ENCODE results near the gene CDK19. TPM values are rescaled to one million over a fixed set of nuclear protein-coding genes. Genes with fewer than 3 reads are reported as not detected.

Gene CDK19
- total RNA-seq, 3 donors from 2014 or later (not counting 1 experiment from before 2014, with no cell fraction given): 21.2 to 30.8 (median 25.9) TPM

DNA sequence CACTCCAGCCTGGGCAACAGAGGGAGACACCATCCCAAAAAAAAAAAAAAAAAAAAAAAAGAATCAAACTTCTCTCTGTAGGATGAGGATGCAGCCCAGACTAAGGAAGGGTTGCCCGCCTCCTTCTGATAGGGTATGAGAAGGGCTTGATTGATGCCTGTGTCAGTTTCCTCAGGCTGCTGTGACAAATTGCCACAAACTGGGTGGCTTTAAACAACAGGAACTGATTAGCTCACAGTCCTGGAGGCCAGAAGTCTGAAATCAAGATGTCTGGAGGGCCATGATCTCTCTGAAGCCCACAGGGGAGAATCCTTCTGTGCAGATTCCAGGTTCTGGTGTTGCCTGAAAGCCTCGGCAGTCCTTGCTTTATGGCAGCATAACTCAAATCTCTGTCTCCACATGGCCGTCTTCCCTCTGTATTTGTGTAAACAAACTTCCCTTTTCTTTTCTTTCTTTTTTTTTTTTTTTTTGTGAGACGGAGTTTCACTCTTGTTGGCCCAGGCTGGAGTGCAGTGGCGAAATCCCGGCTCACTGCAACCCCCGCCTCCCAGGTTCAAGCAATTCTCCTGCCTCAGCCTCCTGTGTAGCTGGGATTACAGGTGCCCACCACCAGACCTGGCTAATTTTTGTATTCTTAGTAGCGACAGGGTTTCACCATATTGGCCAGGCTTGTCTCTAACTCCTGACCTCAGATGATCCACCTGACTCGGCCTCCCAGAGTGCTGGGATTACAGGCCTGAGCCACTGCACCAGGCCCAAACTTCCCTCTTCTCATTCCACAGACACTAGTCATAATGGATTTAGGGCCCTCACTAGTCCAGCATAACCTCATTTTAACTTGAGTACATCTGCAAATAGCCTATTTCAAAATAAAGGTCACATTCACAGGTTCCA, 11.2 kb upstream of the CDK19 start:
- Histone ChIP-seq H3K4me3 (ENCODE audit: low read length) (no peak overlapping the region), H3K9me3 (ENCODE audit: control insufficient read depth, insufficient read depth, low read length) (no peaks in the 10 kb centered on the region), H3K36me3 (ENCODE audit: control insufficient read depth, insufficient read depth, low read length) (no peaks in the 10 kb centered on the region), H3K27ac (ENCODE audit: low read length) (peak overlapping the region; percentile 43), H3K27me3 (ENCODE audit: control insufficient read depth, insufficient read depth, low read length) (no peaks in the 10 kb centered on the region), H3K4me1 (ENCODE audit: control insufficient read depth, insufficient read depth, low read length) (no peaks in the 10 kb centered on the region)
- intact Hi-C loops (cut with micrococcal nuclease): no loop called here
- H3K4me3 Mint-ChIP-seq: no peak overlapping the region
- no peak overlapping the region for H3K27ac Mint-ChIP-seq
- TF ChIP-seq, protein P1, sequence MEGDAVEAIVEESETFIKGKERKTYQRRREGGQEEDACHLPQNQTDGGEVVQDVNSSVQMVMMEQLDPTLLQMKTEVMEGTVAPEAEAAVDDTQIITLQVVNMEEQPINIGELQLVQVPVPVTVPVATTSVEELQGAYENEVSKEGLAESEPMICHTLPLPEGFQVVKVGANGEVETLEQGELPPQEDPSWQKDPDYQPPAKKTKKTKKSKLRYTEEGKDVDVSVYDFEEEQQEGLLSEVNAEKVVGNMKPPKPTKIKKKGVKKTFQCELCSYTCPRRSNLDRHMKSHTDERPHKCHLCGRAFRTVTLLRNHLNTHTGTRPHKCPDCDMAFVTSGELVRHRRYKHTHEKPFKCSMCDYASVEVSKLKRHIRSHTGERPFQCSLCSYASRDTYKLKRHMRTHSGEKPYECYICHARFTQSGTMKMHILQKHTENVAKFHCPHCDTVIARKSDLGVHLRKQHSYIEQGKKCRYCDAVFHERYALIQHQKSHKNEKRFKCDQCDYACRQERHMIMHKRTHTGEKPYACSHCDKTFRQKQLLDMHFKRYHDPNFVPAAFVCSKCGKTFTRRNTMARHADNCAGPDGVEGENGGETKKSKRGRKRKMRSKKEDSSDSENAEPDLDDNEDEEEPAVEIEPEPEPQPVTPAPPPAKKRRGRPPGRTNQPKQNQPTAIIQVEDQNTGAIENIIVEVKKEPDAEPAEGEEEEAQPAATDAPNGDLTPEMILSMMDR (IDR thresholded peaks at IDR 0.05): no peak
- no peaks in the 10 kb centered on the region for H3K9me3 Mint-ChIP-seq
- no peaks in the 10 kb centered on the region for H3K4me1 Mint-ChIP-seq
- 66% methylated on average over 9 of the region's 9 CpGs for WGBS (ENCODE audit: insufficient coverage)
- DNase-seq (no peak), ATAC-seq (no peak)
- H3K27me3 Mint-ChIP-seq (ENCODE audit: low read depth in 2 of 2): peaks cover 0 to 3% of the 10 kb centered on the region in 2 donors
- H3K36me3 Mint-ChIP-seq: no peaks in the 10 kb centered on the region

GRCh38 chr6:110823146-110823545, 7.9 kb upstream of the CDK19 start:
- Histone ChIP-seq H3K36me3 (ENCODE audit: control insufficient read depth, insufficient read depth, low read length) (no peaks in the 10 kb centered on the region), H3K27me3 (ENCODE audit: control insufficient read depth, insufficient read depth, low read length) (no peaks in the 10 kb centered on the region), H3K9me3 (ENCODE audit: control insufficient read depth, insufficient read depth, low read length) (no peaks in the 10 kb centered on the region), H3K4me3 (ENCODE audit: low read length) (no peak overlapping the region), H3K4me1 (ENCODE audit: control insufficient read depth, insufficient read depth, low read length) (no peaks in the 10 kb centered on the region), H3K27ac (ENCODE audit: low read length) (no peak overlapping the region)
- H3K9me3 Mint-ChIP-seq: no peaks in the 10 kb centered on the region
- DNase-seq (no peak), ATAC-seq (no peak)
- peaks cover 0 to 3% of the 10 kb centered on the region in 2 donors for H3K27me3 Mint-ChIP-seq (ENCODE audit: low read depth in 2 of 2)
- intact Hi-C loops (cut with micrococcal nuclease): no loop called here
- WGBS (ENCODE audit: insufficient coverage): no CpG with 5 or more reads among the region's 2 CpGs
- H3K27ac Mint-ChIP-seq: no peak overlapping the region
- no peaks in the 10 kb centered on the region for H3K36me3 Mint-ChIP-seq
- TF ChIP-seq, protein P1 (IDR thresholded peaks at IDR 0.05): no peak
- H3K4me1 Mint-ChIP-seq: no peaks in the 10 kb centered on the region
- no peak overlapping the region for H3K4me3 Mint-ChIP-seq

DNA sequence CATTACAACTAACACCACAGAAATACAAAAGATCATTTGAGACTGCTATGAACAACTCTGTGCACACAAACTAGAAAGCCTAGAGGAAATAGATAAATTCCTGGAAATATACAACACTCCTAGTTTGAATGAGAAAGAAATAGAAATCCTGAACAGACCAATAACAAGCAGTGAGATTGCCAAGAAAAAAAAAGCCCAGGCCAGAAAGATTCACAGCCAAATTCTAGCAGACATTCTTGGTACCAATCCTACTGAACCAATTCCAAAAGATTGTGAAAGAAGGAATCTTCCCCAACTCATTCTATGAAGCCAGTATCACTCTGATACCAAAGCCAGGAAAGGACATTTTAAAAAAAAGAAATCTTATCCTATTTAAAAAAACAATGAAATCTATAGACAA, 7.0 kb upstream of the CDK19 start:
- H3K36me3 Mint-ChIP-seq: no peaks in the 10 kb centered on the region
- H3K9me3 Mint-ChIP-seq: no peaks in the 10 kb centered on the region
- H3K4me1 ChIP-seq (ENCODE audit: control insufficient read depth, insufficient read depth, low read length): no peaks in the 10 kb centered on the region
- no peak overlapping the region for H3K4me3 ChIP-seq (ENCODE audit: low read length)
- no peak overlapping the region for H3K27ac ChIP-seq (ENCODE audit: low read length)
- peaks cover 0 to 3% of the 10 kb centered on the region in 2 donors for H3K27me3 Mint-ChIP-seq (ENCODE audit: low read depth in 2 of 2)
- H3K4me1 Mint-ChIP-seq: no peaks in the 10 kb centered on the region
- DNase-seq (no peak), ATAC-seq (no peak)
- intact Hi-C loops (cut with micrococcal nuclease): no loop called here
- H3K27me3 ChIP-seq (ENCODE audit: control insufficient read depth, insufficient read depth, low read length): no peaks in the 10 kb centered on the region
- no peak overlapping the region for H3K4me3 Mint-ChIP-seq
- no peaks in the 10 kb centered on the region for H3K9me3 ChIP-seq (ENCODE audit: control insufficient read depth, insufficient read depth, low read length)
- H3K27ac Mint-ChIP-seq: no peak overlapping the region
- no peaks in the 10 kb centered on the region for H3K36me3 ChIP-seq (ENCODE audit: control insufficient read depth, insufficient read depth, low read length)
- TF ChIP-seq, protein P1 (IDR thresholded peaks at IDR 0.05): no peak

Data from natural killer cell (primary cell).